Testis (tissue), 3 donors: Measurements from ENCODE around the gene C9orf50. TPM values are rescaled to one million over a fixed set of nuclear protein-coding genes. Genes with fewer than 3 reads are reported as not detected.

ENCODE experiments used
- DNase-seq: peaks from one replicate; pipeline ENCODE4 v3.0.0-alpha.2; 2019
- H3K27ac ChIP-seq, 2 donors: fragments of 200-600 bp; sonication (generic); one replicate each; pipeline ENCODE4 v1.5.1; 2019
- H3K27me3 ChIP-seq: fragments of 200-600 bp; sonication (generic); one replicate; pipeline ENCODE4 v1.5.1; 2019
- H3K36me3 ChIP-seq: fragments of 200-600 bp; sonication (generic); one replicate; pipeline ENCODE4 v1.5.1; 2017; ENCODE audit warnings: low read depth; ENCODE audit errors: missing control alignments
- H3K4me1 ChIP-seq: fragments of 200-600 bp; sonication (generic); one replicate; pipeline ENCODE4 v1.5.1; 2019
- H3K4me3 ChIP-seq, 2 donors: fragments of 200-600 bp; sonication (generic); one replicate each; pipeline ENCODE4 v1.5.1; 2017 to 2019
- H3K9me3 ChIP-seq: fragments of 200-600 bp; sonication (generic); one replicate; pipeline ENCODE4 v1.5.1; 2017
- CTCF ChIP-seq, 3 experiments: fragments of 450-650 bp in 2 of 3; fragments of 200-600 bp in 1 of 3; sonication (generic) in 1 of 3; IDR thresholded peaks; one replicate each; pipeline ENCODE4 v1.5.1; 2016 to 2019; ENCODE audit warnings: antibody characterized with exemption in 3 of 3, mild to moderate bottlenecking in 2 of 3, moderate library complexity in 1 of 3
- POLR2A ChIP-seq: fragments of 450-650 bp; IDR thresholded peaks from one replicate; pipeline ENCODE4 v1.6.1; 2017; ENCODE audit warnings: antibody characterized with exemption, mild to moderate bottlenecking, moderate library complexity
- WGBS, 2 donors: methylation state at CpG; one replicate each; pipeline ENCODE4 v1.1.5; 2018; 5-methylcytosine and 5-hydroxymethylcytosine counted together
- intact Hi-C: fragments of 100-400 bp; cut with DNase I; formaldehyde crosslinking; loops from one replicate; pipeline ENCODE4 v1.15.1; 2023; ENCODE audit warnings: low total_unique reads
- polyA plus RNA-seq: library from polyadenylated mRNA; stranded (reverse); fragments of 350-450 nt; fragmentation: Illumina TruSeq; extraction: RNeasy Lipid Tissue Mini Kit (QIAGEN cat#74804); gene quantifications from one replicate; pipeline ENCODE4 v1.2.3, GENCODE V29; 2014; ENCODE audit warnings: low read depth, low replicate concordance; ENCODE audit not compliant: insufficient read depth
- total RNA-seq, 2 donors: library from RNA; depleted of rRNA; stranded (reverse); fragments of >200 nt; gene quantifications; one replicate each; pipeline ENCODE4 v1.2.3, GENCODE V29; 2016

The C9orf50 gene
- total and polyA plus RNA-seq, 3 donors from 2014 or later = 3.7 to 14.6 (median 9.4) TPM

- 75 to 83% methylated on average over 8 to 12 of the region's 13 CpGs for WGBS, 2 donors
- Histone ChIP-seq H3K4me1 (peaks cover 43% of the 10 kb centered on the region), H3K27ac (no peak overlapping the region), H3K9me3 (no peaks in the 10 kb centered on the region), H3K36me3 (peaks cover 3% of the 10 kb centered on the region), H3K27me3 (no peaks in the 10 kb centered on the region), H3K4me3 (no peak overlapping the region)
- intact Hi-C loops = no loop called here
- DNase-seq = no peak
- TF ChIP-seq POLR2A = no peak
- TF ChIP-seq CTCF (IDR thresholded peaks at IDR 0.05) = no peak
Observed at GRCh38 chr9:129633848-129634247, 12.9 kb upstream of the C9orf50 start.

GRCh38 chr9:129633207-129633606, 12.3 kb upstream of the C9orf50 start:
- intact Hi-C loops = no loop called here
- peak overlapping the region; percentile 19 to 28 for H3K27ac ChIP-seq
- peaks cover 50% of the 10 kb centered on the region for H3K4me1 ChIP-seq
- H3K4me3 ChIP-seq = no peak overlapping the region
- WGBS, 2 donors = 96 to 98% methylated on average over 4 of the region's 4 CpGs
- DNase-seq = no peak
- no peaks in the 10 kb centered on the region for H3K27me3 ChIP-seq
- no peaks in the 10 kb centered on the region for H3K9me3 ChIP-seq
- peaks cover 3% of the 10 kb centered on the region for H3K36me3 ChIP-seq
- TF ChIP-seq CTCF (IDR thresholded peaks at IDR 0.05) (no peak), POLR2A (no peak)

GRCh38 chr9:129632460-129632859, 11.6 kb upstream of the C9orf50 start:
- H3K36me3 ChIP-seq = peaks cover 3% of the 10 kb centered on the region
- H3K4me1 ChIP-seq = peaks cover 57% of the 10 kb centered on the region
- no peaks in the 10 kb centered on the region for H3K9me3 ChIP-seq
- 67 to 92% methylated on average over 4 to 13 of the region's 13 CpGs for WGBS, 2 donors
- TF ChIP-seq CTCF (IDR thresholded peaks at IDR 0.05) (no peak), POLR2A (no peak)
- H3K4me3 ChIP-seq = no peak overlapping the region
- peak overlapping the region; percentile 19 to 28 for H3K27ac ChIP-seq
- no peak for DNase-seq
- H3K27me3 ChIP-seq = no peaks in the 10 kb centered on the region
- intact Hi-C loops = no loop called here

- H3K4me1 ChIP-seq = peaks cover 58% of the 10 kb centered on the region
- H3K27me3 ChIP-seq = no peaks in the 10 kb centered on the region
- H3K27ac ChIP-seq = peak overlapping the region; percentile 47 to 51
- TF ChIP-seq POLR2A (no peak), CTCF (IDR thresholded peaks at IDR 0.05) (no peak)
- no peak for DNase-seq
- H3K9me3 ChIP-seq = no peaks in the 10 kb centered on the region
- H3K36me3 ChIP-seq = no peaks in the 10 kb centered on the region
- H3K4me3 ChIP-seq = no peak overlapping the region
- intact Hi-C loops = no loop called here
- 70 to 73% methylated on average over 16 to 19 of the region's 19 CpGs for WGBS, 2 donors
Observed at GRCh38 chr9:129631674-129632129, 10.8 kb upstream of the C9orf50 start.

- peak overlapping the region; percentile 47 to 72 for H3K27ac ChIP-seq
Observed at GRCh38 chr9:129630967-129631673, 10.2 kb upstream of the C9orf50 start.

More at GRCh38 chr9:129630967-129631673, 10.2 kb upstream of the C9orf50 start:
- peaks cover 58% of the 10 kb centered on the region for H3K4me1 ChIP-seq
- 49 to 56% methylated on average over 18 to 21 of the region's 21 CpGs for WGBS, 2 donors
- intact Hi-C loops = no loop called here
- peak; percentile 88 for DNase-seq
- no peaks in the 10 kb centered on the region for H3K27me3 ChIP-seq
- H3K36me3 ChIP-seq = no peaks in the 10 kb centered on the region
- no peak overlapping the region for H3K4me3 ChIP-seq
- TF ChIP-seq CTCF (IDR thresholded peaks at IDR 0.05) (no peak), POLR2A (no peak)
- no peaks in the 10 kb centered on the region for H3K9me3 ChIP-seq
